ENCODE measurements around the gene RPS6KL1.

Gene RPS6KL1, protein sequence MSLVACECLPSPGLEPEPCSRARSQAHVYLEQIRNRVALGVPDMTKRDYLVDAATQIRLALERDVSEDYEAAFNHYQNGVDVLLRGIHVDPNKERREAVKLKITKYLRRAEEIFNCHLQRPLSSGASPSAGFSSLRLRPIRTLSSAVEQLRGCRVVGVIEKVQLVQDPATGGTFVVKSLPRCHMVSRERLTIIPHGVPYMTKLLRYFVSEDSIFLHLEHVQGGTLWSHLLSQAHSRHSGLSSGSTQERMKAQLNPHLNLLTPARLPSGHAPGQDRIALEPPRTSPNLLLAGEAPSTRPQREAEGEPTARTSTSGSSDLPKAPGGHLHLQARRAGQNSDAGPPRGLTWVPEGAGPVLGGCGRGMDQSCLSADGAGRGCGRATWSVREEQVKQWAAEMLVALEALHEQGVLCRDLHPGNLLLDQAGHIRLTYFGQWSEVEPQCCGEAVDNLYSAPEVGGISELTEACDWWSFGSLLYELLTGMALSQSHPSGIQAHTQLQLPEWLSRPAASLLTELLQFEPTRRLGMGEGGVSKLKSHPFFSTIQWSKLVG

DNA sequence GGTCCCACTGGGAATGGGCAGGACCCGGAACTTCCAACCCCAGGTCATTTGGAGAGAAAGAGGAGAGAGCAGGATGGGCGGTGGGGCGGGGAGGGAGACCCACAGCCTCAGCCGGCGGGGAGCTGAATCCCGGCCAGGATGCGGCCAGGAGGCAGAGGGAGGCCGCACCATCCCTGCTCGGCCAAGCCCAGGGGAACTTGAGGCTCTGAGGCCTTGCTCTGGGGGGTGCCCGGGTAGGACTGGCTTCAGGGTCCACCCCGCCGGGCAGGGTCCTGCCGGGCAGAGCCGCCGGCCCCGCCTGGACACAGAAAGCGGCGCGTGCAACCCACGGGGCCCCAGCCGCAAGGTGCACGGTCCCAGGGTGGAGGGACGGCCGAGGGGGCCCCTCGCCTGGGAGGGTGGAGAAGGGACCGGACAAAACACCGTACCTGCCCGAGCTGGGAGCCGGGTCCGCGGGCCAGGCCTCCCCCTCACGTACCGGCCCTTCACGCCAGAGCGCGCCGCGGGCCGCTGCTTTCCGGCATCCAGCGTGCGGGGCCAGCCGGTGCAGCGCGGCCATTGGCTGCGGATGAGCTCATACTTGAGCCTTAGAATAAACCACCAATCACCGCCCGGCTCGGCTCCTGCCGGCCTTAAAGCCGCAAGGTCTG lies at the start of gene RPS6KL1:
Gene RPS6KL1, minus strand, starts transcription at position 509 of the 650 bp plus-strand sequence. CDS start 1,719 bp downstream, outside the sequence.
- peak within 1 kb of the TSS; percentile 43 for H3K4me3 ChIP-seq (ENCODE audit: low read depth, low read length)
- no peak for DNase-seq (ENCODE audit: low read depth)

DNA sequence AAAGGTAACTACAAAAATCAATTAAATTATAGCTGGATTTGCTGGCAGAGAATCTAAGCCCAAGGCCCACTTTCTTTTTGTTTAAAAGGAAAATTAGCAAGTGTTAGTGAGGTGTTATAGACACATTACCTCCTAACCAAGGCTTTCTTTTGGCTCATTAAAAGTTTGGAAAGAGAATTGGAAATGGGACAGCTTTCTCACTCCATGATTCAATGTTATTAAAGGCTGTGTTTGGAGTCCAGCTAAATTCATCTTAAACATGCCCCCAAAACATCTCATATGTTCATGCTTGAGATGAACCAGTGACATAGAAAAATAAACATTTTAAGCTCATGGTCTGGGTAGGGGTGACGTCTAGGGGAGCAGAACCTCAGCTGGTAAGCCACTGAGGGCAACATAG lies 45.8 kb upstream of the RPS6KL1 start:
- no peak for DNase-seq (ENCODE audit: low read depth)
- no peak overlapping the region for H3K4me3 ChIP-seq (ENCODE audit: low read depth, low read length)

DNA sequence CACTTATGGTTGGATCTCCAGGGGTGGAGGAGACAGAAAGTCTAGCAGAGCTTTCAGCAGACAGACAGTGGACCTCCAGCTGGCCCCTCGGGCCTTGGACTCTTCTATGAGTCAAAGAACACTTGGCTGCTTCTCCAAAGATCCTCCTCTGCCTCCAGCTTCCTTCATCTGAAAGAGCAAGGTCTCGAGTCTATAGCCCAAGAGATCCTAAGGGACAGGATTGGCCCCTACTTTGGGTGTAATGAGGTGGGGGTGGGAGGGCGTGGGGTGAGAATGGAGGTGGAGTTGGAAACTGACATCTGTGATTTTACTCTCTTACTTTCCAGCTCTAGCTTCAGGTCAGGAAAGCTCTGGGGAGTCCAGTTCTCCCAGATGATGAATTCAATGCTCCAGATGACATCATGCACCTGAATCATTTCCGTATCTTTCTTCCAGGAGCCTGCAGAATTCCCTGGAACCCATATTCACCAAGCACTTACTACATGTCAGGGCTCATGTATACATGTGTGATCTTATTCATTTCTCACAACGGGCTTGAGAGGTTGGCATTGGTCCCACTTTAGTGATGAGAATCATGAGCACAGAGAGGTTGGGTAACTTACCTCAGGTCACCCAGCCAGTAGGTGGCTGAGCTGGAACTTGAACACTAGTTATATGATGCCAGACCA lies 42.6 kb upstream of the RPS6KL1 start:
- DNase-seq (ENCODE audit: low read depth), result no peak

DNA sequence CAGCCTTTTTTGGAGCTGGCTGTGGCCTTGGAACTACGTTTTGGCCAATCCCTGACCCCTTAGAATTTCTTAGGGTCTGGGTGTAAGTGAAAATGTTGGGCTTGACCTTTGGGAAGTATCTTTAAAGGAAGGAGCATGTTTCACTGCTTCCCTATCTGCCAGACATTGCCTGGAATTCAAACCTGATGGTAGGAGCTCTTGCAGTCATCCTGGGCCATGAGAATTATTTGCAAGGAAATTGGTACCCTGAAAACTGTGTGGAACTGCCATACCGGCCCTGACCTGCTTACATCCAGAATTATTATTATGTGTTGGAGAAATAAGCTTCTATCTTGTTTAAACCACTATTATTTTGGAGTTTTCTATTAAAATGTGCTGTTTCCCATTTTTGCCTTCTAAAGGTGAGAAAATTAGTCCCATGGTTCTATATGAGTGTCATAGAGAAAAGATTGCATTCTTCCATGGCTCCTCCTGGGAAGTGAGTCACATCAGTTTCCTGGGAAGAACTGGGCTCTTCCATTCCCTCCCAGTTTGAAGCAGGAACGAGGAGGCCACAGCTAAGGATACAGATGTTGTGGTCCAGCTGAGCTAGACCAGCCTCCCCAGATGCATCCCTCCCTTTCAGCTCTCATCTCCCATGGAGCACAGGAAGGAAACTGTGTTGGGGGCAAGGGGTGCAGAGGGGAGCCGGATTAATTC lies 41.9 kb upstream of the RPS6KL1 start:
- no peak overlapping the region for H3K4me3 ChIP-seq (ENCODE audit: low read depth, low read length)
- DNase-seq (ENCODE audit: low read depth), result no peak

More for the DNA sequence above, 42.6 kb upstream of the RPS6KL1 start:
- no peak overlapping the region for H3K4me3 ChIP-seq (ENCODE audit: low read depth, low read length)

DNA sequence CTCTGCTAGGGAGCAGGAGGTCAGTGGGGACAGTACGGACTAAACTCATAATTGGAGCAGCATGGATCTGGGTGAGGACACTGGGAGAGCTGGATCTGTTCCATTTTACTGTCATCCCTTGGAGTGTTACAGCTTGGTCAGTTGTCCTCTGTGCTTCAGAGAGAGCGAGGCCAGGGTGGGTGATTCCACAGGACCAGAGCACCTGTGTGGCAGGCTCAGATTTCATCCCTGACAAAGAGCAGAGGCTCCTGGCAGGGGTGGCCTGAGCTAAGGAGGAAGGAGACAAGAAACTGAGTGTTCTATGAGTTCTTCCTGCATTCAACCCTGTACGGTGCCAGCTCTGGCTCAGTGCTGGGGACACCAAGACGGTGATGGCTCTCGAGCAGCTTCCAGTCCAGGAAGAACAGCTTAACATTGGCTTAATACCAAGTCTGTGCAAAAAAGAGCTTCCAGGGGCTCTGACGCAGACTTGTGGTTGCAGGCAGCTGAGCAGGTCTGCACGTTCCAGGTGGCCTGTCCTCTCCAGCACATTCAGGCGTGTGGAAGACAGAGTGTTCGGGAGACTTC lies 40.7 kb upstream of the RPS6KL1 start:
- no peak overlapping the region for H3K4me3 ChIP-seq (ENCODE audit: low read depth, low read length)

DNA sequence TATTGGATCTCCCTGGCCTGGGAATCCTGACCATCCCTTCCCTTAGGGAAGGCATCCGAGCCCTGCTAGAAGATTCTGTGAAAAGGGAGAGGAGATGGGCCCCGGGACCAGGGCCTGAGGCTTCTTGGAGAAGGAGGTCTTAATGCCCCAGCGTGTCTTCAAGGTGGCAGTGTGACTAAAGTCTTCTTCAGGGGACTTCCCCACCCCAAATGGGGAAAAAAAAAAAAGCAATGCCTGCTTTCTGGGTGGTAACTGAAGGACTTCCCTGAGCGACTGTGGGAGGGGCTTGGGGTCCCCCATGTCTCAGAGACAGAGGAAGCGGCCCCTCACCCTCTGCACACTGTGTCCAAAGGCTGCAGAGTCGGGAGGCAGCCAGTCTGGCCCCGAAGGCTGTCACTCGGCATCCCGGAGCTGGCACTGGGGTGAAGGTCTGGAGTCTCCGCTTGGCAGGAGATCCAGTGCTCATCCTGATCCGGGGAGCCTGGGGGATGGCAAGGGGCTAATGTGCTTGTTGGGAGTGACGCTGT lies 40.2 kb upstream of the RPS6KL1 start:
- H3K4me3 ChIP-seq (ENCODE audit: low read depth, low read length), result no peak overlapping the region
- DNase-seq (ENCODE audit: low read depth), result no peak

More for the DNA sequence above, 40.7 kb upstream of the RPS6KL1 start:
- DNase-seq (ENCODE audit: low read depth), result peak; percentile 74

DNA sequence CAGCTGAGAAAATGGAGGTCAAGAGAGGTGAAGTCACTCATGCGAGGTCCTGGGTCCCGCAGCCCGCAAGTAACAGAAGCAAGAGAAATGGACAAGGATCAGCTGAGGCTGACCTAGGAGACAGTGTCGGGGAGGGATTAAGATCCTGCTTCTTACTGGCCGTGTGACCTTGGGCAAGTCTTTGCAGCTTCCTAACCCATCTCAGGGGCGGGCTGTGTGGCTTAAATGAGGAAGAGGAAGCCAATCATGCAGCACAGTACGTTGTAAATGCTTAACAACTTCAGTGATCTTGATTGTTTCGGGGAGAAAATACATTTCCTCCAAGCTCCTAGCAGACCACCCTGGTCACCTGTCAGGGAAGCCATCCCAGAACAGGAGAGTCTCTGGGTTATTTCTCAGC lies 39.4 kb upstream of the RPS6KL1 start:
- DNase-seq (ENCODE audit: low read depth), result no peak
- H3K4me3 ChIP-seq (ENCODE audit: low read depth, low read length), result no peak overlapping the region

DNA sequence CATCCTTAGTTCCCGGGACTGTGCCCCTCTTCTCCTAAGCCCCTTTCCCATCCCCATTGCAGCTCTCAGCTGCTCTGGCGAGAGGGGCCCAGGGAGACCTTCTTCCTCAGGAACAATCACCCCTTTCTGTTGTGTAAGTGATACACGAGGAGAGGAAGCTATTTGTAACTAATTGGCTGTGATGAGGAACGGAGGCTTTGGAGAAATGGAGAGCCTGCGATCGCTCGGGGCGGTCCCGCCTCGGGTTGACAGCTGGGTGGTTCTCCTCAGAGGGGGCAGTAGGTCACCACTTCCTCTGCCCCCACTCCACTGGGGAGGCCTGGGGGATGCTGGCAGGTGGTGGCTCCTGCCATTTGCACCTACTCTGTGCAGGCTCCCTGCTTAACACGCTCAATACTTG lies 39.0 kb upstream of the RPS6KL1 start:
- H3K4me3 ChIP-seq (ENCODE audit: low read depth, low read length), result no peak overlapping the region
- DNase-seq (ENCODE audit: low read depth), result no peak

DNA sequence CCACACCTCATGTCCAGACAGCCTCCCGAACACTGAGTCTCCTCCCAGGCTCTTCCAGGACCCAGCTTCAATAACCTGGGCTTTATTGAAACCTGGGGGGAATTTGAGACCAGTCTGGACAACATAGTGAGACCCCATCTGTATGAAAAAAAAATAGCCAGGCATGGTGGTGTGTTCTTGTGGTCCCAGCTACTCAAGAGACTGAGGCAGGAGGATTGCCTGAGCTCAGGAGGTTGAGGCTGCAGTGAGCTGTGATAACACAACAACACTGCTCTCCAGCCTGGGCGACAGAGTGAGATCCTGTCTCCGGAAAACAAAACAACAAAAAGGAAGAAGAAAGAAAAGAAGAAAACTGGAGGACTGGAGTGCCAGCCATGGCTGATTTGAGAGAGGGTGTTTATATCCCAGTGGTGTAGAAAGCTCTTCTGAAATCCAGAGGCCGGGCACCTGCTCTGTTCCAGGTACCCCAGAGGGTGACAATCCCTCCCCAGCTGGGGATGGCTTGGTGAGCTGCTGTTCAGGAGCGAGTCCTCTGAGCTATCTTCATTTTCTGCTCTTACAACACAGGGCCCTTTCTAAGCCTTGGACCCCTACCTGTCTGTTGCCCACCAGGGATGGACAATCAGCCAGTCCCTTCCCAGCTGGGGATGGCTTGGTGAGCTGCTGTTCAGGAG lies 38.3 kb upstream of the RPS6KL1 start:
- H3K4me3 ChIP-seq (ENCODE audit: low read depth, low read length), result no peak overlapping the region
- DNase-seq (ENCODE audit: low read depth), result no peak

DNA sequence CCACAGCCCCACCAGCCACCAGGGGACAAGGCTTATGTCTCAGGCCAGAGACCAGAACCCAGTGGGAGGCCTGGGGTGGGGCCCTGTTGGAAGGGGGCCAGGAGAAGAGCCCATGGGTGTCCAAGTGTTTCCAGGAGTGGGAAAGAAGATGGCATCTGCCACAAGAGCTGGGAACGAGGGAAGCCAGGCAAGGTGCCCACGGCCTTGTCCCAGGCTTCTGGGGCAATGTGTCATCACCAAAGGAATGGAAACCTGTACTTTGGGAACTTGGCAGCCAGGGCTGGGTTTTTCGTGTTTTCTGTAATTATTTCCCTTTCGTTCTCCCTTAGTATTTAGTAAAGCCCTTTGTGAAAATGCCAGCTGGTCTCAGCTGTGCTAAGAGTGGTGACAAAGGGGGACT lies 37.7 kb upstream of the RPS6KL1 start:
- H3K4me3 ChIP-seq (ENCODE audit: low read depth, low read length), result no peak overlapping the region
- DNase-seq (ENCODE audit: low read depth), result no peak

DNA sequence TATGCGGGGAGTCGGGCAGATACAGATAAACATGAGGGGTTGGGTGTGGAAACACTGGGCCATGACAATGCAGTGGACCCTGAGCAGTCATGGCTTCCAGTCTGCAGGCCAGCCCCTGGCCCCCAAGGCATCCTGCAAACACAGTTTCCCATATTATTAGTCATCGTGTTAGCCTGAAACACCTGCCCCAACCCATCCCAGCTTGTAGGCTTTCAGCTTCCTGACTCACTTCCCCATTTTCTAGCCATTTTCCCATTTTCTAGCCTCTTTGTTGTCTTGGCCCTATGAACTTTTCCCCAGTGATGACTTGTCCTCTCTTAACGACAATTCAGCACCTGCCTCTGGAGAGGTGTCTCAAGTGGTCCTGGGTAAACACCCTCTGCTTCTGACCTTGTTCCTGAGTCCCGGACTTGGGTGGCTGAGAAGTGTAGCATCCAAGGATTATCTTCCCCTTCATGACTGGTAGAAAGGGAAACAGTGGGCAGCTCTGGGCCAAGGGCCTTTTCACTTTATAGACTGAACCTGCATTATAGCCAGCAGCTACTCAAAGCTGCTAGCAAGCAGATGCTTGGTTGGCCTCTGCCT lies 36.6 kb upstream of the RPS6KL1 start:
- DNase-seq (ENCODE audit: low read depth), result no peak
- no peak overlapping the region for H3K4me3 ChIP-seq (ENCODE audit: low read depth, low read length)

DNA sequence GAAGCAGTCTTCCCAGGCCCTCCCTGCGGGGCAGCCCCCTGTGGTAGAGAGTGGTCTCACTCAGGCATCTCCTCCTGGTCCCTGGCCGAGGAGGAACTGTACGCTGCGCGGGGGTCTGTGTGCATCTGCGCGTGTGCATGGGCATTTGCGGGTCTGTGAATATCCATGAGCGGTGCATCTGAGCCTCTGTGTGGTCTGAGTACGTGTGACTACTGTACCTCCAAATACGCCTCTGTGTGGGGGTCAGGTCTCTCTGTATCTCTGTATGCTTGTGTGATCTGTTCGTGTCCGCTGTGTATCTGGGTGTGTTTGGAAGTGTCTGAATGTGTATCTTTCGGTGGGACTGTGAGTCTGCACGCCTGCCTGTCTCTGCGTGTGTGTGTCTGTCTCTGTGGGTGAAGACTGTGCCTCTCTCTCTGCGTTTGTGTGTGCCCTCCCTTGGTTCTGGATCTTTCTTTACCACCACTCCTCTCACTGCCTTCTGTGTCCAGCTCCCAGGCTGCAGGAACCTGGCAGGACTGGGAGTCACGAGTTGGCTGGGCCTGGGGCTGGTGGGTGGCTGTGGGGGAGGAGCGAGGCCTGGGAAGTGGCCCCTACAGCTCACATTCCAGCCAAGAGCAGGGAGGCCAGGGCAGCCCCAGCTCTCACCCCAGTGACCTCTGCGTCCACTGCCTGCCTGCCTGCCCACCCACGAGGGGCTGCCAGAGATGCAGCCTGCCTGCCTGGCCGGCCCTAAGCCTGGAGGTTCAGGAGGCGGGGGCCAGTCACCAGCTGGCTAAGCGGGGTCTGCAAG lies 33.4 kb upstream of the RPS6KL1 start:
- no peak overlapping the region for H3K4me3 ChIP-seq (ENCODE audit: low read depth, low read length)
- DNase-seq (ENCODE audit: low read depth), result no peak

DNA sequence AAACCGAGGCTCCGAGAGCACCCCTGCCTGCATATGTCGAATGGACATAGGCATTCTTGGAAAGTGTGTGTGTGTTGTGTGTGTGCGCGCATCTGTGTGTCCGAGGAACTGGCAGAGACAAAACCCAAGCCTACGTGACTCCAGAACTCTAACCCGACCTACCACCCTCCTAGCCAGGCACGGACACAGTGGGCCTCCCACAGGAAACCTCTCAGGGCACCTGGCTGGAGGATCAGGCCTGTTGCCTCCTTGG lies 32.9 kb upstream of the RPS6KL1 start:
- DNase-seq (ENCODE audit: low read depth), result no peak
- H3K4me3 ChIP-seq (ENCODE audit: low read depth, low read length), result peak overlapping the region; percentile 71

DNA sequence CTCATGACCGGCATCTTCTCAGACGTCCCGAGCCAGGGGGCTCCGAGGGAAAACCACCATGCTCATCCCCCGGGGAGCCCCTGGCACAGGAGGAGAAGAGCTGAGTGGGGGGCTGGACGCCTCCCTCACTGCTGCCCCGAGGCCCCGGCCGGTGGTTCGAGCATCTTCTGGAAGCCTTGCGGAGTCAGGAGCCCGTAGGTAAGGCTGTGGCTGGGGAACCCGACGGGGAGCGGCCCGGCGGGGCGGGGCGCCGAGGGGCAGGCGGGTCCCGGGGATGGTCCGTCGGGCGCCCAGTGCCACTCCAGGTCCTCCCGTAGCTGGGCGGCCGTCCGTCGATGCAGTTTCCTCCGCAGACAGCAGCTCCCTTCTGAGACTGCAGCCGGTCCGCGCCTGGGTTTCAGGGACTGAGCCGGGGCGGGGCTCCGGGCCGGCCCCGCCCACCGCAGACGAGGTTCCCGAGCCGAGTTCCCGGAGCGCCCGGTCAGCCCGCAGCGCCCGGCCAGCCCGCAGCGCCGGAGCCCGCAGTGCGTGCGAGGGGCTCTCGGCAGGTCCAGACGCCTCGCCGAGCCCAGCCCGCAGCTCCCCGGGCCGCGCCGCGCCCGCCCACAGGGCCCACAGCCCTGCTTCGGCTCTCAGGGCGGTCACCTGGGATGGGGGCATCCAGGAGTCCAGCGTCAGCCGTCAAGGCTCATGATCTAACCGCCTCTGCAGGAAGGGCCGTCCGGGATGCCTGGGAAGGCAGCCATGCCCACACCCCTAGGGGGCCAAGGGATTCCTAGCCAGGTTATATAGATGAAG lies 32.4 kb upstream of the RPS6KL1 start, which contains the start of gene PGF:
Gene PGF, minus strand, starts transcription at position 369 of the 798 bp plus-strand sequence. Its CDS starts 355 bp downstream, at position 14.
- DNase-seq (ENCODE audit: low read depth), result no peak
- peak within 1 kb of the TSS; percentile 71 for H3K4me3 ChIP-seq (ENCODE audit: low read depth, low read length)

DNA sequence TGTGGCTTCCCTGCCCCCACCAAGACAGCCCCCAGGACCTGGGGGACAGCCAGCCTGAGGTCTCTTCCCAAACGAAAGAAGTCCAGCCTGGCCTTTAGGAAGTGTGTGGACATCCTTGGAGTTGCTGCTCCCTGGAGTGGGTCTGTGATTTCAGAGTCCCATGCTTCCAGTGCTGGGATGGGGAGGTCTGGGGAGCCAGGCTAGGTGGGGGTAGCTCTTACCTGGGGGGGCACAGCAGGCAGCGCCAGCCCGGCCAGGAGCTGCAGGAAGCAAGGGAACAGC lies 31.8 kb upstream of the RPS6KL1 start:
- DNase-seq (ENCODE audit: low read depth), result no peak
- peak overlapping the region; percentile 71 for H3K4me3 ChIP-seq (ENCODE audit: low read depth, low read length)

DNA sequence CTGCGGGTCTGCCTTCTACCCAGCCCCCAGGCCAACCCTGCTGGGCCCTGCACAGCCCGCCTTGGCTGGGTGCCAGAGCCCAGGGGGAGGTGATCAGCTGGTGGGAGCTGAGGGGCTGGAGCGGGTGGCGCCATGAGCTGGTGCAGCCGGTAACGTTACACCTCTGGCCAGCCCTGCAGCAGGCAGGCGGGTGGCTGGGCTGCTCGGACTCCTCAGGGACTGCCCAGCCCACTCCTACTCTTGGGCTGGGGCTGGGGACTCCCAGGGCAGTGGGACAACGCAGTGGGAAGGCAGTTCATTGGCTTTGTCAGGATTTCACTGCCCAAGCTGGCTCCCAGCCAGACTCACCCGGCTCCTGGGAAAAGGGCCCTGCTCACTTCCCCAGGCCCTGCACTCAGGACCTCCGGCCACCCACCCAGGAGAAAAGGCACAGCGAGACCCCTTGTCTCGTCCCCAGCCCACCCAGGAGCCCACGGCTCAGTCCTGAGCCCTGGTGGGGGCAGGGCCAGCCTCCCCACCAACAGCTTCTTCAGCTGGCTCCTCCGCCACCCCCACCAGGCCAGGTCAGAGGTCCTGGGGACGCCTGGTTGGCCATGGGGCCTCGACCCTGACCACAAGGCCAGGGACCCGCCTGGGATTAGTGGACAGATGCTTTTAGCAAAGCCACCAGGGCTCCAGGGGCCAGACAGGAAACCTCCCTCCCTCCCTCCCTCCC lies 31.3 kb upstream of the RPS6KL1 start:
- DNase-seq (ENCODE audit: low read depth), result no peak
- peak overlapping the region; percentile 71 for H3K4me3 ChIP-seq (ENCODE audit: low read depth, low read length)
